ENCODE data around the gene ARHGAP42.

DNA sequence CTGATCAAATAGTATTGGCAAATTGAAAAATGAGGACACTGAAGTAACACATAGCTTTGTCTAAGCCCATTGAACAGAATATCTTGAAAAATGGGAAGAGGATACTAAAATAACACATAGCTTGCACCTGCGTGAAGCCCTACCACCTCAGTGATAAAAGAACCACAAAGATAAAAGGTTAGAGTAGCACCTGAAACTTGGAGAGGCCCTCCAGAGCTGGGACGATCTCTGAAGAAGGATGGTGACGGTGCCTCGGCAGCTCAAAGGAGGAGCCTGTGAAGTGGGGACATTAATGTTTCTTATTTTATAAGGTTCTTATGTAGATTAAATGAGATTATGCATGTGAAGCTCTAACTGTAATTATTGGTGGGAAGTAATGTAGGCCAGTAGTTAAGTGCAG, 23.1 kb upstream of the ARHGAP42 start:
- TF ChIP-seq, protein P1, sequence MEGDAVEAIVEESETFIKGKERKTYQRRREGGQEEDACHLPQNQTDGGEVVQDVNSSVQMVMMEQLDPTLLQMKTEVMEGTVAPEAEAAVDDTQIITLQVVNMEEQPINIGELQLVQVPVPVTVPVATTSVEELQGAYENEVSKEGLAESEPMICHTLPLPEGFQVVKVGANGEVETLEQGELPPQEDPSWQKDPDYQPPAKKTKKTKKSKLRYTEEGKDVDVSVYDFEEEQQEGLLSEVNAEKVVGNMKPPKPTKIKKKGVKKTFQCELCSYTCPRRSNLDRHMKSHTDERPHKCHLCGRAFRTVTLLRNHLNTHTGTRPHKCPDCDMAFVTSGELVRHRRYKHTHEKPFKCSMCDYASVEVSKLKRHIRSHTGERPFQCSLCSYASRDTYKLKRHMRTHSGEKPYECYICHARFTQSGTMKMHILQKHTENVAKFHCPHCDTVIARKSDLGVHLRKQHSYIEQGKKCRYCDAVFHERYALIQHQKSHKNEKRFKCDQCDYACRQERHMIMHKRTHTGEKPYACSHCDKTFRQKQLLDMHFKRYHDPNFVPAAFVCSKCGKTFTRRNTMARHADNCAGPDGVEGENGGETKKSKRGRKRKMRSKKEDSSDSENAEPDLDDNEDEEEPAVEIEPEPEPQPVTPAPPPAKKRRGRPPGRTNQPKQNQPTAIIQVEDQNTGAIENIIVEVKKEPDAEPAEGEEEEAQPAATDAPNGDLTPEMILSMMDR (IDR thresholded peaks at IDR 0.05; ENCODE audit: low read depth, low read length, poor library complexity, severe bottlenecking): no peak
- no peak for TF ChIP-seq EZH2phosphoT487 (IDR thresholded peaks at IDR 0.05; ENCODE audit: borderline replicate concordance, low read length)
